ENCODE results near the gene C5orf22. TPM values are rescaled to one million over a fixed set of nuclear protein-coding genes. Genes with fewer than 3 reads are reported as not detected.

Gene C5orf22
- polyA plus RNA-seq, 2 of the 4 experiments (the other 2 are of a cell fraction) = 12.8 to 29.4 TPM

- 2% methylated on average over 13 of the region's 13 CpGs for WGBS (ENCODE audit: missing lambda C conversion rate)
- peak overlapping the region; percentile 81 for H3K4me2 ChIP-seq
- H3K9me3 ChIP-seq = no peaks in the 10 kb centered on the region
- peaks cover 21% of the 10 kb centered on the region for H3K4me1 ChIP-seq
- DNase-seq (ENCODE audit: low read depth in 1 of 2, low spot score in 1 of 2) (peak; percentile 9 to 21), FAIRE-seq (no peak), ATAC-seq (peak; percentile 63 to 73)
- POLR2A ChIA-PET = interaction anchor here (0.6 kb wide), 1 partner anchor 24 kb away, joined by 5 read pairs; no protein-coding TSS in a partner anchor
- TF ChIP-seq FOSB (CRISPR knock-in tag; IDR thresholded peaks at IDR 0.05) (no peak), KDM5A (IDR thresholded peaks at IDR 0.05) (peak; percentile 46; the same call in 1 of the 2 replicates), PBX3 (IDR thresholded peaks at IDR 0.05) (no peak), SREBF2 (IDR thresholded peaks at IDR 0.05) (no peak), PHF8 (IDR thresholded peaks at IDR 0.05; ENCODE audit: borderline replicate concordance, low read depth) (0 out of 2 replicates have a peak, but pooled peaks have one; percentile 59)
- TF ChIP-seq, protein P1, sequence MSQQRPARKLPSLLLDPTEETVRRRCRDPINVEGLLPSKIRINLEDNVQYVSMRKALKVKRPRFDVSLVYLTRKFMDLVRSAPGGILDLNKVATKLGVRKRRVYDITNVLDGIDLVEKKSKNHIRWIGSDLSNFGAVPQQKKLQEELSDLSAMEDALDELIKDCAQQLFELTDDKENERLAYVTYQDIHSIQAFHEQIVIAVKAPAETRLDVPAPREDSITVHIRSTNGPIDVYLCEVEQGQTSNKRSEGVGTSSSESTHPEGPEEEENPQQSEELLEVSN (IDR thresholded peaks at IDR 0.05; ENCODE audit: borderline replicate concordance, low read depth) = 0 out of 2 replicates have a peak, but pooled peaks have one; percentile 4
- H3K4me3 ChIP-seq = peak overlapping the region; percentile 79
- peak overlapping the region; percentile 83 to 91 for H3K27ac ChIP-seq
- CTCF ChIA-PET = interaction anchor here (1.4 to 1.9 kb wide), 2 partner anchors 10 to 278 kb away, joined by 4 to 10 read pairs; no protein-coding TSS in a partner anchor
These were observed 586 bp upstream of the C5orf22 start for GRCh38 chr5:31531543-31531887.

- no peak for ATAC-seq
- H3K4me1 ChIP-seq = peaks cover 21% of the 10 kb centered on the region
- H3K4me2 ChIP-seq = no peak overlapping the region
- ChIA-PET POLR2A (no interaction called here), CTCF (interaction anchor here (0.9 kb wide), 1 partner anchor 13 kb away, joined by 3 read pairs; no protein-coding TSS in a partner anchor)
- no peak overlapping the region for H3K27ac ChIP-seq
- no peak for FAIRE-seq
- H3K4me3 ChIP-seq = no peak overlapping the region
- 78% methylated on average over 1 of the region's 1 CpG for WGBS (ENCODE audit: missing lambda C conversion rate)
- TF ChIP-seq JUNB (IDR thresholded peaks at IDR 0.05) = no peak
- TF ChIP-seq, protein P2, sequence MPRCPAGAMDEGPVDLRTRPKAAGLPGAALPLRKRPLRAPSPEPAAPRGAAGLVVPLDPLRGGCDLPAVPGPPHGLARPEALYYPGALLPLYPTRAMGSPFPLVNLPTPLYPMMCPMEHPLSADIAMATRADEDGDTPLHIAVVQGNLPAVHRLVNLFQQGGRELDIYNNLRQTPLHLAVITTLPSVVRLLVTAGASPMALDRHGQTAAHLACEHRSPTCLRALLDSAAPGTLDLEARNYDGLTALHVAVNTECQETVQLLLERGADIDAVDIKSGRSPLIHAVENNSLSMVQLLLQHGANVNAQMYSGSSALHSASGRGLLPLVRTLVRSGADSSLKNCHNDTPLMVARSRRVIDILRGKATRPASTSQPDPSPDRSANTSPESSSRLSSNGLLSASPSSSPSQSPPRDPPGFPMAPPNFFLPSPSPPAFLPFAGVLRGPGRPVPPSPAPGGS (IDR thresholded peaks at IDR 0.05) = no peak
- H3K9me3 ChIP-seq = no peaks in the 10 kb centered on the region
- peak in 1 of 2 experiments; percentile 4 for DNase-seq (ENCODE audit: low read depth in 1 of 2, low spot score in 1 of 2)
These were observed 2.5 kb downstream of the C5orf22 start for GRCh38 chr5:31534527-31535046.

- FAIRE-seq (no peak), DNase-seq (ENCODE audit: low read depth in 1 of 2, low spot score in 1 of 2) (no peak), ATAC-seq (no peak)
- Histone ChIP-seq H3K4me3 (no peak overlapping the region), H3K4me2 (no peak overlapping the region), H3K4me1 (peaks cover 10% of the 10 kb centered on the region), H3K27ac (no peak overlapping the region), H3K9me3 (no peaks in the 10 kb centered on the region)
- 85% methylated on average over 3 of the region's 3 CpGs for WGBS (ENCODE audit: missing lambda C conversion rate)
- POLR2A ChIA-PET = no interaction called here
- no peak for TF ChIP-seq MYC (IDR thresholded peaks at IDR 0.05; ENCODE audit: borderline replicate concordance, low read length)
- CTCF ChIA-PET = interaction anchor here (0.6 kb wide), 1 partner anchor 13 kb away, joined by 3 read pairs; no protein-coding TSS in a partner anchor
These were observed 4.8 kb downstream of the C5orf22 start for GRCh38 chr5:31536873-31537272.

DNA sequence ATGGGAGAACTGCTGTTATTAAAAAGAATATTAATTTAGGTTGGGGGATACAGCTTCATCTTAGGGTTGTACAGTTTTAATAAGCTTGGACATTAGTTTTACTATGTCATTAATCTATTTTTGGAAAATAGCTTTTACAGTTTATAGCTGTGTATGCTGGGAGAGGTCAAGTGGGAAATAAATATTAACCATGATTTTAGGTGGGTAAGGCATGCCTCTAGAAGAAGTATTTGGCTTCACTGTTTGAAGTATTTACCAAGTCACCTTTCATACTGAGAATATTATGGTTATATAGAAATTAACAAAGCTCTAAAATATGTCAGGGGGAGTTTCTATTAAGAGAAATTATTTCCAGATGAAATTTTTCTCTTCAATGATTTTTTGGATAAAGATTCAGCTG is 5.2 kb downstream of the C5orf22 start:
- H3K4me2 ChIP-seq = no peak overlapping the region
- H3K4me3 ChIP-seq = no peak overlapping the region
- CTCF ChIA-PET = interaction anchor here (0.6 kb wide), 1 partner anchor 14 kb away, joined by 3 read pairs; no protein-coding TSS in a partner anchor
- POLR2A ChIA-PET = no interaction called here
- H3K9me3 ChIP-seq = no peaks in the 10 kb centered on the region
- no peak for ATAC-seq
- TF ChIP-seq FOSL2 (IDR thresholded peaks at IDR 0.05) = no peak
- TF ChIP-seq FOSL2 (CRISPR knock-in tag; IDR thresholded peaks at IDR 0.05) = no peak
- TF ChIP-seq EHF (CRISPR knock-in tag; IDR thresholded peaks at IDR 0.05) = no peak
- TF ChIP-seq FOSB (CRISPR knock-in tag; IDR thresholded peaks at IDR 0.05) = no peak
- TF ChIP-seq POLR2A (IDR thresholded peaks at IDR 0.05; ENCODE audit: low read length) = no peak
- TF ChIP-seq NFE2L2 (conservative IDR thresholded peaks at IDR 0.05; ENCODE audit: low read length) = no peak
- no peak for TF ChIP-seq CBX2 (IDR thresholded peaks at IDR 0.05; ENCODE audit: borderline replicate concordance, low read depth)
- no peak for DNase-seq (ENCODE audit: low read depth in 1 of 2, low spot score in 1 of 2)
- no peak overlapping the region for H3K27ac ChIP-seq
- FAIRE-seq = no peak
- H3K4me1 ChIP-seq = peaks cover 10% of the 10 kb centered on the region

Measured in A549 (cell line).